ENCODE results near the gene LBHD2.

The LBHD2 gene

GRCh38 chr14:103129301-103130016 lies 45.4 kb downstream of the LBHD2 start:
- TF ChIP-seq, protein P1, sequence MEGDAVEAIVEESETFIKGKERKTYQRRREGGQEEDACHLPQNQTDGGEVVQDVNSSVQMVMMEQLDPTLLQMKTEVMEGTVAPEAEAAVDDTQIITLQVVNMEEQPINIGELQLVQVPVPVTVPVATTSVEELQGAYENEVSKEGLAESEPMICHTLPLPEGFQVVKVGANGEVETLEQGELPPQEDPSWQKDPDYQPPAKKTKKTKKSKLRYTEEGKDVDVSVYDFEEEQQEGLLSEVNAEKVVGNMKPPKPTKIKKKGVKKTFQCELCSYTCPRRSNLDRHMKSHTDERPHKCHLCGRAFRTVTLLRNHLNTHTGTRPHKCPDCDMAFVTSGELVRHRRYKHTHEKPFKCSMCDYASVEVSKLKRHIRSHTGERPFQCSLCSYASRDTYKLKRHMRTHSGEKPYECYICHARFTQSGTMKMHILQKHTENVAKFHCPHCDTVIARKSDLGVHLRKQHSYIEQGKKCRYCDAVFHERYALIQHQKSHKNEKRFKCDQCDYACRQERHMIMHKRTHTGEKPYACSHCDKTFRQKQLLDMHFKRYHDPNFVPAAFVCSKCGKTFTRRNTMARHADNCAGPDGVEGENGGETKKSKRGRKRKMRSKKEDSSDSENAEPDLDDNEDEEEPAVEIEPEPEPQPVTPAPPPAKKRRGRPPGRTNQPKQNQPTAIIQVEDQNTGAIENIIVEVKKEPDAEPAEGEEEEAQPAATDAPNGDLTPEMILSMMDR (IDR thresholded peaks at IDR 0.05; ENCODE audit: low read depth, low read length), result no peak
- DNase-seq (ENCODE audit: extremely low read depth, low read depth), result no peak

DNA sequence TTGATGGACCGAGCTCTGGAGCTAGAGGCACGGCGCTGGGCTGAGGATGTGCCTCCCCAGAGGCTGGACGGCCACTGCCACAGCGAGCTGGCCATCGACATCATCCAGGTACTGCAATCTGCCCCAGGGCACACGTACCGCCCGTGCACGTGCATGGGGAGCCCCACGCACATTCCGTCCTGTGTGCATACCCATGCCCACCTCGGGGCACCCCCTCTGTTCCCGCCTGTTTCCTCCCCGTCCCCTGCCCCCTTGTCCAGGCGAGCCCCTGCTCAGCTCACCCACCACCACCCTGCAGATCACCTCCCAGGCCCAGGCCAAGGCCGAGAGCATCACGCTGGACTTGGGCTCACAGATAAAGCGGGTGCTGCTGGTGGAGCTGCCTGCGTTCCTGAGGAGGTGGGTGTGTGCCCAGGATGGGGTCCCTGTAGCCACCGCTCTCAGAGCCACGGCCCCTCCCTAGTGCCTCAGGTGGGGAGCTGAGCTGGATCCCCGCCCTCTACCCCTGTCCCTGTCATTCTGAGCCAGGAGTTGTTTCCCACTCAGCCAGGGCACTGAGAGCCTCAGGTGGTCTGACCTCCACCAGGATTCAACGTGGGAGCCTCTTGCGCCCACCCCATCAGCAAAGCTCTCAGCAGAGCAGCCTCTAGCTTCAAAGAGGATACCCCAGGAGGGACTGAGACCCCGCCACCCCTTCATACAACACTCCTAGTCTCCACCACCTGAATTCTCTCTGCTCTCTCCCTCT lies 46.2 kb downstream of the LBHD2 start:
- DNase-seq (ENCODE audit: extremely low read depth, low read depth), result no peak
- TF ChIP-seq, protein P1 (IDR thresholded peaks at IDR 0.05; ENCODE audit: low read depth, low read length), result no peak

DNA sequence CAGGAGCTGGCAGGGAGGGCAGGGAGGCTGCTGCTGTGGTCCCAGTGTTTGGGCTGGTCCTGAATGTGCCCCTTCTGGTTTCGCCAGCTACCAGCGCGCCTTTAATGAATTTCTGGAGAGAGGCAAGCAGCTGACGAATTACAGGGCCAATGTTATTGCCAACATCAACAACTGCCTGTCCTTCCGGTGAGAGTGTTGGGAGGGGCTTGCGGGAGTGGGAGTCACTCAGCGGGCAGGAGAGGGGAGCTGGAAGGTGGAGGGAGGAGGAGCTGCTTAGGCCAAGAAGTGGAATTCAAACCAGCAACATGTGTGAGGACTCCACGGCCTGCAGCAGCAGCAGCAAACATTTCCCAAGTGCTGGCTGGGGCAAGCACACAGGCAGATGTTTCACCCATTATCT lies 47.0 kb downstream of the LBHD2 start:
- DNase-seq (ENCODE audit: extremely low read depth, low read depth), result no peak
- TF ChIP-seq, protein P1 (IDR thresholded peaks at IDR 0.05; ENCODE audit: low read depth, low read length), result no peak

DNA sequence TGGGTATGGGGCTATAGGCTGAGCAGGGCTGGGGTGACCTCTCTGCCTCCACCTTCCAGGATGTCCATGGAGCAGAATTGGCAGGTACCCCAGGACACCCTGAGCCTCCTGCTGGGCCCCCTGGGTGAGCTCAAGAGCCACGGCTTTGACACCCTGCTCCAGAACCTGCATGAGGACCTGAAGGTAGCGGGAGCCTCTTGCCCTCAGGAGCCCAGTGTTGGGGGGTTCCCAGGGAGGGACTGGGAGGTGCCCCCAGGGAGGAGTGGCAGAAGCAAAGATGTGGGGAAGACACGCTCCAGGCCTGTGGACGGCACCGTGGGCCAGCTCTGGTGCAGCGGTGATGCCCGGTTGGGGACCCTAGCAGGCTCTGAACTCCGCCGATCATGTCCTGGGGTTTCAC lies 47.6 kb downstream of the LBHD2 start:
- DNase-seq (ENCODE audit: extremely low read depth, low read depth), result no peak
- TF ChIP-seq, protein P1 (IDR thresholded peaks at IDR 0.05; ENCODE audit: low read depth, low read length), result no peak

DNA sequence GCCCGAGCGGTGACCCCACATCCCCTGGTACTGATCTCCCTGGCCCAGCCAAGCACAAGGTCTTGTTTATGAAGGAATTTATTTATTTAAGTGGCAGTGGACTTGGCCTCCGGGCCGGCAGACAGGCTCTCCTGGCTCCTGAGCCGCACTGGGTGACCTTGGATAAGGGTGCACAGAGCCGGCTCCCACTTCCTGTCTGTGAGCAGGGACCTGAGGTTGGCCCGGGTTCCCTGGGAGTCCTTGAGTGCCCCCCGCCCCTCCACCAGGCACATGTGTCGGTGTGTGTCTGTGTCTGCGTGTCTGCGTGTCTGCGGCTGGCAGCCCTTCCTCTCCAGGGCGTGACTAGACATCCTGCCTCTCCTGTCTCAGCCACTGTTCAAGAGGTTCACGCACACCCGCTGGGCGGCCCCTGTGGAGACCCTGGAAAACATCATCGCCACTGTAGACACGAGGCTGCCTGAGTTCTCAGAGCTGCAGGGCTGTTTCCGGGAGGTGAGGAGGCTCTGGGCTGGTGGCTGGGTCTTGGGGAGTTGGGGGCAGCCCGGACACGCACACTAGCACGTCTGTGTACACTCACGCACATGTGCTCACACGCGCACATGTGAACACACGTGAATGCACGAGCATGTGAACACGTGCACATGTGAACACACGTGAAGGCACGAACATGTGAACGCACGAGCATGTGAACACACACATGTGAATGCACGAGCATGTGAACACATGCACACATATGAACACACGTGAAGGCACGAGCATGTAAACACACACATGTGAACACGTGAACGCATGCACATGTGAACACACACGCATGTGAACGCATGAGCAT lies 48.6 kb downstream of the LBHD2 start:
- no peak for DNase-seq (ENCODE audit: extremely low read depth, low read depth)

DNA sequence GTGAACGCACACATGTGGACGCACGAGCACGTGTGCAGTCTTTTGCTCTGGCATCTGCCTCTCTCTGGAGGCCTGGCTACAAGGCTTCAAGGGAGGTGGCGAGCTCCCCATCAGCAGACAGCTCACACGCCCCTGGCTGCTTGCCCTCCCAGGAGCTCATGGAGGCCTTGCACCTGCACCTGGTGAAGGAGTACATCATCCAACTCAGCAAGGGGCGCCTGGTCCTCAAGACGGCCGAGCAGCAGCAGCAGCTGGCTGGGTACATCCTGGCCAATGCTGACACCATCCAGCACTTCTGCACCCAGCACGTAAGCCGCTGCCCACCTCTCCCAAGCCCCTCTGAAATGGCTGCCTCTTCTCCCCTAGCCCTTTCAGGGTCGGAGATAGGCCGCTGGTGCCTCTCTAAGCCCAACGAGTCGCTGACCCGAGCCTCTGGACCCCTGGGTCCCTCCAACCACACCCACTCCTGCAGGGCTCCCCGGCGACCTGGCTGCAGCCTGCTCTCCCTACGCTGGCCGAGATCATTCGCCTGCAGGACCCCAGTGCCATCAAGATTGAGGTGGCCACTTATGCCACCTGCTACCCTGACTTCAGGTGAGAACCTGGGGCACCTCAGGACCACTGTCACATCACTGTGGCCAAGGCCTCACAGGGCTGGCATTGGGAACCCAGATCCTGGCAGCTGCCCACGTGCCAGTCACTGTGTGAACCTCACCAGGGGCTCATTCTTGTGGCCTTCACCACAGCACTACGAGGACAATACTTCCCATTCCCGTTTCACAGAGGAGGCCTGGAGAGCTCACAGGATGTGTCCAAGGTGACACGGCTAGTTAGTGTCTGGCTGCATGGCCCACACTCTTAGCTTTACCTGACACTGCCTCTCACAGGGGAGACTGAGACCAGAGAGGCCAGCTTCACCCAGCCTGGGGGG lies 49.5 kb downstream of the LBHD2 start:
- DNase-seq (ENCODE audit: extremely low read depth, low read depth), result no peak
- TF ChIP-seq, protein P1 (IDR thresholded peaks at IDR 0.05; ENCODE audit: low read depth, low read length), result no peak

More for the DNA sequence above, 48.6 kb downstream of the LBHD2 start:
- TF ChIP-seq, protein P1 (IDR thresholded peaks at IDR 0.05; ENCODE audit: low read depth, low read length), result no peak
